Neural crest cell (in vitro differentiated cells): ENCODE data around the gene SS18L1. TPM values are rescaled to one million over a fixed set of nuclear protein-coding genes. Genes with fewer than 3 reads are reported as not detected.

ENCODE experiments used
- DNase-seq: peaks from one replicate; pipeline ENCODE4 v3.0.0; 2021; ENCODE audit warnings: low read depth, mixed read lengths, low spot score
- H3K27ac Mint-ChIP-seq: one replicate; pipeline ENCODE4 v1.8.0; 2021; ENCODE audit warnings: mild to moderate bottlenecking, mixed read lengths; ENCODE audit not compliant: unreplicated experiment
- H3K27me3 Mint-ChIP-seq: 2 replicates; pipeline ENCODE4 v1.8.0; 2021; ENCODE audit warnings: low read depth, mild to moderate bottlenecking, mixed read lengths
- H3K36me3 Mint-ChIP-seq: 2 replicates; pipeline ENCODE4 v1.8.0; 2021; ENCODE audit warnings: low read depth, mild to moderate bottlenecking, mixed read lengths
- H3K4me1 Mint-ChIP-seq: 2 replicates; pipeline ENCODE4 v1.8.0; 2021; ENCODE audit warnings: mixed read lengths
- H3K4me3 Mint-ChIP-seq: one replicate; pipeline ENCODE4 v1.8.0; 2021; ENCODE audit warnings: mild to moderate bottlenecking, mixed read lengths
- H3K9me3 Mint-ChIP-seq: 2 replicates; pipeline ENCODE4 v1.8.0; 2021; ENCODE audit warnings: mixed read lengths
- total RNA-seq: library from RNA; stranded (reverse); gene quantifications from 2 replicates; pipeline ENCODE4 v1.2.1, GENCODE V29; 2021
- TF ChIP-seq, protein P1 (sequence below): fragments of 200-600 bp; sonication (generic); conservative IDR thresholded peaks from 2 replicates; pipeline ENCODE4 v1.5.0; 2021; ENCODE audit warnings: antibody characterized with exemption, mild to moderate bottlenecking

Gene SS18L1
- total RNA-seq, 1 donor from 2014 or later, result 30.0 TPM

DNA sequence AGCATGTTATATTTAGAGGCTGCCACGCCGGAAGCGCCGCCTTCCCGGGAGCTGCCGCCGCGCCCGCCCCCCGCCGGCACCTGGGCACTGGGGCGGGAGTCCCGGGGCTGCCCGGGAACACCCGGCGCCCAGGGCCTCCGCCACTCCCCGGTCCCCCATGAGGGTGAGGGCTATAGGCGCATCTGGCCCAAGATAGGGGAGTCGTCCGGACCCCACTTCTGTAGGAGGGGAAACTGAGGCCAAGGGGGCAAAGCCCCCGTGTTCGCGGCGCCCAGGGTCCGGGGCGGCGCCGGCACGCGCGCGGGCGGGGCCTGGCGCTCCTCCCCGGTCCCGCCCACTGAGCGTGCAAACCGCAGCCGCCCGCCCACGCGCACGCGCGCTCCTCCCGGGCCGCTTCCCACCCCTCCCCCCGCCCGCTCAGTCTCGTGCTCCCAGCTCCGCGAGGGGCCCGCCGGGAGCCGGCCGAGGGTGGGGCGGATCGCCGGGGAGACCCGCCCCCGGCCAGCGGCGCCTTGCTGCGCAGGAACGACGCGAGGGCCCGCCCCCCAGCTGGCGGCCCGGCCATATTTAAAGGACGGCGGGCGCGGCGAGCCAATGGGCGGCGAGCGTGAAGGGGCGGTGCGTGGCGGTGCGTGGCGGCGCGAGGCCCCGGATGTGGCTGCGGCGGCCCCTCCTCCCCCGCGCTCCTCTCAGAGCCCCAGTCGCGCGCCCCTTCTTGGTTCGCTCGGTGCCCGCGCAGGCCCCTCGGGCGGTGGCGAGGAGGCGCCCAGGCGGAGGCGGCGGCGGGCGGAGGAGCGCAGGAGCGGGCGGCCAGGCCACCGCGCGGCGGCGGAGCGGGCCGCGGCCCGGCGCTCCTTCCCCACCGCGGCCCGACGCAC lies 21.6 kb upstream of the SS18L1 start, which contains the start of gene LSM14B:
TSS of gene LSM14B (plus strand) at position 700 of the 878 bp plus-strand sequence. CDS start 192 bp downstream, outside the sequence.
- H3K36me3 Mint-ChIP-seq, result peaks cover 9% of the 10 kb centered on the region
- no peaks in the 10 kb centered on the region for H3K9me3 Mint-ChIP-seq
- peak; percentile 90 for DNase-seq
- TF ChIP-seq, protein P1, sequence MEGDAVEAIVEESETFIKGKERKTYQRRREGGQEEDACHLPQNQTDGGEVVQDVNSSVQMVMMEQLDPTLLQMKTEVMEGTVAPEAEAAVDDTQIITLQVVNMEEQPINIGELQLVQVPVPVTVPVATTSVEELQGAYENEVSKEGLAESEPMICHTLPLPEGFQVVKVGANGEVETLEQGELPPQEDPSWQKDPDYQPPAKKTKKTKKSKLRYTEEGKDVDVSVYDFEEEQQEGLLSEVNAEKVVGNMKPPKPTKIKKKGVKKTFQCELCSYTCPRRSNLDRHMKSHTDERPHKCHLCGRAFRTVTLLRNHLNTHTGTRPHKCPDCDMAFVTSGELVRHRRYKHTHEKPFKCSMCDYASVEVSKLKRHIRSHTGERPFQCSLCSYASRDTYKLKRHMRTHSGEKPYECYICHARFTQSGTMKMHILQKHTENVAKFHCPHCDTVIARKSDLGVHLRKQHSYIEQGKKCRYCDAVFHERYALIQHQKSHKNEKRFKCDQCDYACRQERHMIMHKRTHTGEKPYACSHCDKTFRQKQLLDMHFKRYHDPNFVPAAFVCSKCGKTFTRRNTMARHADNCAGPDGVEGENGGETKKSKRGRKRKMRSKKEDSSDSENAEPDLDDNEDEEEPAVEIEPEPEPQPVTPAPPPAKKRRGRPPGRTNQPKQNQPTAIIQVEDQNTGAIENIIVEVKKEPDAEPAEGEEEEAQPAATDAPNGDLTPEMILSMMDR, result no peak
- peak within 1 kb of the TSS; percentile 75 for H3K27ac Mint-ChIP-seq
- peaks cover 8% of the 10 kb centered on the region for H3K27me3 Mint-ChIP-seq
- H3K4me1 Mint-ChIP-seq, result peaks cover 30% of the 10 kb centered on the region
- peak within 1 kb of the TSS; percentile 93 for H3K4me3 Mint-ChIP-seq

DNA sequence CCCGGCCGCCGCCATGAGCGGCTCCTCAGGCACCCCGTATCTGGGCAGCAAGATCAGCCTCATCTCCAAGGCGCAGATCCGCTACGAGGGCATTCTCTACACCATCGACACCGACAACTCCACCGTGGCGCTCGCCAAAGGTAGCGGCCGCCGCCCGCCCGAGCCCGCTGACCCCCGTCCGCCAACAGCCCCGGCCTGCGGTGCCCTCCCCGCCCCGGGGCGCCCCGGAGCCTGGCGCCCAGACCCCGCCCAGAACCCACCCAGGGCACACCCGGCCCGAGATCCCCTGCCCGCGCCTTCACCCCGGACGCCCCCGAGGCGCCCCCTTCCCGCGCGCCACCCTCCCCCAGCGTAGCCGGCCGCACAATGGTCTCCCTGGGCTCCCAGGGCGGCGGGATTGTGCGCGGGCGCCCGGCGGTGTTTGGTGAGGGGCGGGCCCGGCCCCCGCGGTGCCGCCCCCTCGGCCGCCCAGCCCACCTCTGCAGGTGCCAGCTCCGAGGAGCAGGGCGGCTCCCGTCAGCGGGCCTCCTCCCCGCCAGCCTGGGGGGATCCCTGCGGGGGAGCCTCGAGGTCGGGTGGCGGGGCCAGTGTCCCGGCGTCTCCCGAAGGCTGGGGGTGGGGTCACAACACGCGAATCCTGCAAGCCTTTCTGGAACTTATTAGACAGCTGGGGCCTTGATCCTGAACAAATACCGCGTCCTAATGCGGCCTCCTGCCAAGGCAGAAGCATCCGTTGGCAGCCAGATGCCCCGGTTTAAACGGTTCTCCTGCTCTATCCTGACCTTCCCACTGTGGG lies 20.7 kb upstream of the SS18L1 start:
- H3K9me3 Mint-ChIP-seq, result no peaks in the 10 kb centered on the region
- H3K27me3 Mint-ChIP-seq, result peaks cover 3% of the 10 kb centered on the region
- peaks cover 23% of the 10 kb centered on the region for H3K4me1 Mint-ChIP-seq
- no peak for DNase-seq
- H3K36me3 Mint-ChIP-seq, result peaks cover 11% of the 10 kb centered on the region
- H3K4me3 Mint-ChIP-seq, result peak overlapping the region; percentile 93
- TF ChIP-seq, protein P1, result no peak
- no peak overlapping the region for H3K27ac Mint-ChIP-seq

DNA sequence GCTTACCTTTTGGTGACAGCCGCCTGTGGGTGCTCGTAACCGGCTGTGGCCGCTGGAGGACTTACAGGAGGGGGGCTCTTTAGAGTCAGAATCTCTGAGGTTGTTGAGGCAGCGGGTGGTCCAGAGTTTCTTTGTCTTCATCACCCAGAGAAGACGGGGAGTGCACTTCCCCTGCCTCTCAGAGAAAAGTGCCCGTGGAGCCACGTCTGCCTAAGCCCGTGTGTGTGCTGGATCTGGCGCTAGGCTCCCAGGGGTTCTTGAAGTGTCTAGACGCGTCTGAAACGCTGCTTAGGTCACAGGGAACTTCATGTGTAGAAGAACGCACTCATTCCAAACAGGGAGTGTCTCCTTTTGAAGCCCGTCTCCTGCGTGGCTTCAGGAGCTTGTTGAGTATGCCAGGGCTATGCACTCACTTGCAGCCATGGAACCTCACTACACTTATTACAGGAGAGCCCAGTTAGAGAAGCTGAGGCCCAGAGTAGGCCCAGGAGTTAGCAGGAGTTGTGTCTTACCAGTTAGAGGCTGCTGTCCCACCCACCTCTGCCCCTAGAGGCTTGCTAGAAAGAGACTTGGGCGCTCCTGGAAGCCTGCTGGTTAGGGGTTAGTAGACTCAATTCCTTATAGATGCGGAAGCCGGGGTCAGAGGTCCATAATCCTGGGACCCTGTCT lies 20.0 kb upstream of the SS18L1 start:
- peaks cover 18% of the 10 kb centered on the region for H3K36me3 Mint-ChIP-seq
- no peak for DNase-seq
- peaks cover 23% of the 10 kb centered on the region for H3K4me1 Mint-ChIP-seq
- TF ChIP-seq, protein P1, result no peak
- H3K4me3 Mint-ChIP-seq, result peak overlapping the region; percentile 93
- no peaks in the 10 kb centered on the region for H3K9me3 Mint-ChIP-seq
- H3K27ac Mint-ChIP-seq, result peak overlapping the region; percentile 60
- H3K27me3 Mint-ChIP-seq, result peaks cover 3% of the 10 kb centered on the region

GRCh38 chr20:62126141-62126540 lies 17.4 kb upstream of the SS18L1 start:
- no peak overlapping the region for H3K27ac Mint-ChIP-seq
- H3K27me3 Mint-ChIP-seq, result peaks cover 2% of the 10 kb centered on the region
- DNase-seq, result no peak
- TF ChIP-seq, protein P1, result no peak
- H3K4me3 Mint-ChIP-seq, result peak overlapping the region; percentile 36
- H3K36me3 Mint-ChIP-seq, result peaks cover 26% of the 10 kb centered on the region
- no peaks in the 10 kb centered on the region for H3K9me3 Mint-ChIP-seq
- H3K4me1 Mint-ChIP-seq, result peaks cover 17% of the 10 kb centered on the region

DNA sequence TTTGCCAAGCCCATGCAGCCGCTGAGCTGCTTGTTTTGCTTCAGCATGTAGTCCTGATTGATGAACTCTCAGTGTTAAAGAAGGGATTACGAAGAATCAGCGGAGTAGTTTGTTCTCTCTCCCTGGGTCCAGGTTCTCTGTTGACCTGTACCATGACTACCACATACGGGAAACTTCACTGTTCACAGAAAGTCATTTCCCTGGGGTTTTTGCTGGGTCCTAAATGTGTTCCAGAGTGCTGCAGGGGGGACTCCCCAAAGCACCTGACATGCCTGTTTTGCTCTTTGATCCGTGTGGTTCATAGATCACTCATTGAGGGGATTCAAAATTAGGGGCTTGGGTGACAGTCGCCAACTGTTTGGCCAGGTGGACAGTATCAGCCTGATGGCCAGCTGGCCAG lies 15.8 kb upstream of the SS18L1 start:
- DNase-seq, result no peak
- H3K4me1 Mint-ChIP-seq, result peaks cover 14% of the 10 kb centered on the region
- peaks cover 30% of the 10 kb centered on the region for H3K36me3 Mint-ChIP-seq
- TF ChIP-seq, protein P1, result no peak
- no peaks in the 10 kb centered on the region for H3K9me3 Mint-ChIP-seq
- H3K27me3 Mint-ChIP-seq, result no peaks in the 10 kb centered on the region
- no peak overlapping the region for H3K27ac Mint-ChIP-seq
- H3K4me3 Mint-ChIP-seq, result peak overlapping the region; percentile 28
